NCI-H1092 (cell line): ENCODE measurements around the gene ZBTB16.

Experiments used
- DNase-seq: peaks from one replicate; lab custom pipeline; 2025; lab: John Stamatoyannopoulos, UW

Gene ZBTB16

GRCh38 chr11:114213622-114214021 is 154.1 kb downstream of the ZBTB16 start:
- no peak for DNase-seq

- DNase-seq, result no peak
Measured at GRCh38 chr11:114215428-114215827, 155.9 kb downstream of the ZBTB16 start.

- no peak for DNase-seq
Measured at GRCh38 chr11:114215871-114216795, 156.6 kb downstream of the ZBTB16 start.

- DNase-seq, result no peak
Measured at GRCh38 chr11:114216796-114217180, 157.3 kb downstream of the ZBTB16 start.

- no peak for DNase-seq
Measured at GRCh38 chr11:114218508-114218907, 159.0 kb downstream of the ZBTB16 start.

- no peak for DNase-seq
Measured at GRCh38 chr11:114219559-114220349, 160.2 kb downstream of the ZBTB16 start.

GRCh38 chr11:114221037-114221436 is 161.5 kb downstream of the ZBTB16 start:
- DNase-seq, result no peak

GRCh38 chr11:114225661-114226060 is 166.2 kb downstream of the ZBTB16 start:
- no peak for DNase-seq

GRCh38 chr11:114226356-114226755 is 166.8 kb downstream of the ZBTB16 start:
- no peak for DNase-seq

- peak; percentile 31 for DNase-seq
Measured at GRCh38 chr11:114228435-114229411, 169.2 kb downstream of the ZBTB16 start.

- DNase-seq, result no peak
Measured at GRCh38 chr11:114230031-114230704, 170.7 kb downstream of the ZBTB16 start.

GRCh38 chr11:114232400-114233059 is 173.0 kb downstream of the ZBTB16 start:
- DNase-seq, result no peak

GRCh38 chr11:114233755-114234154 is 174.2 kb downstream of the ZBTB16 start:
- peak; percentile 42 for DNase-seq

- no peak for DNase-seq
Measured at GRCh38 chr11:114236829-114237228, 177.3 kb downstream of the ZBTB16 start.

- DNase-seq, result no peak
Measured at GRCh38 chr11:114237321-114238280, 178.1 kb downstream of the ZBTB16 start.

GRCh38 chr11:114239753-114240161 is 180.2 kb downstream of the ZBTB16 start:
- DNase-seq, result no peak

- no peak for DNase-seq
Measured at GRCh38 chr11:114242032-114242431, 182.5 kb downstream of the ZBTB16 start.

GRCh38 chr11:114243461-114244372 is 184.2 kb downstream of the ZBTB16 start:
- no peak for DNase-seq
